PFSK-1 (cell line): ENCODE measurements around the gene FAF2.

Experiments
- FOXP2 ChIP-seq: optimal IDR thresholded peaks from 2 replicates; pipeline ENCODE3; 2011; ENCODE audit warnings: borderline replicate concordance, control low read depth, inconsistent platforms; ENCODE audit not compliant: insufficient read depth; ENCODE audit errors: extremely low read length, extremely low read depth
- POLR2AphosphoS5 ChIP-seq: IDR thresholded peaks from 2 replicates; pipeline ENCODE4 v1.6.1; 2012; ENCODE audit warnings: low read depth, mild to moderate bottlenecking, control low read depth, low read length, moderate library complexity
- SIN3A ChIP-seq: IDR thresholded peaks from 2 replicates; pipeline ENCODE4 v1.6.1; 2012; ENCODE audit warnings: mild to moderate bottlenecking, low read length, moderate library complexity, borderline replicate concordance; ENCODE audit not compliant: insufficient read depth
- TAF1 ChIP-seq: IDR thresholded peaks from 2 replicates; pipeline ENCODE4 v1.6.1; 2012; ENCODE audit warnings: low read length, control low read depth, borderline replicate concordance; ENCODE audit not compliant: insufficient read depth
- TF ChIP-seq, protein P1 (sequence below), 2 experiments: IDR thresholded peaks; 2 replicates each; pipeline versions ENCODE4 v1.6.1 to v1.8.0; 2011 to 2012; ENCODE audit warnings: low read depth in 2 of 2, low read length in 2 of 2, control low read depth in 1 of 2, inconsistent platforms in 1 of 2, mild to moderate bottlenecking in 1 of 2, moderate library complexity in 1 of 2; ENCODE audit not compliant: insufficient read depth in 1 of 2

The FAF2 gene

DNA sequence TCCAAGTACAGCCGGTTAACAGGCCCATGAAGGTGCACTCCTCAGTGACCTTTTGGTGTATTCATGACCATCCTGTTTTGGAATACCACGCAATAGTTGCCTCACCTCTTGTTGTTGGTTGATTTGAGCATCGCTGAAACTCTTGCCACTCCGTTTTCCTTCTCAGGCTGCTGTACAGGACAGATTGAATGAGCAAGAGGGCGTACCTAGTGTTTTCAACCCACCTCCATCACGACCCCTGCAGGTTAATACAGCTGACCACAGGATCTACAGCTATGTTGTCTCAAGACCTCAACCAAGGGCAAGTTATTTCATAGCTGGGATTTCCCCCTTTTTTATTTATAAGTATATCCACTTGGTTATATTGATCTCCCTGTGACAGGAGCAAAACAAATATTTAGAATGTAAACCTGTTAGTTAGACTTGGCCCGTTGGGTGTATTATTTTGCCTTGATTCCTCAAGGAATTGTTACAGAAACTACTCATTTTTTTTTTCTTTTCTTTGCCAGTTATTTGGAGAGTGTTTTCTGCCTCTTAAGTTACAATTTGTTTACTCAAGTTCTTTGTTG lies 38.1 kb downstream of the FAF2 start:
- no peak for TF ChIP-seq SIN3A
- TF ChIP-seq POLR2AphosphoS5 = no peak
- no peak for TF ChIP-seq TAF1
- TF ChIP-seq, protein P1, sequence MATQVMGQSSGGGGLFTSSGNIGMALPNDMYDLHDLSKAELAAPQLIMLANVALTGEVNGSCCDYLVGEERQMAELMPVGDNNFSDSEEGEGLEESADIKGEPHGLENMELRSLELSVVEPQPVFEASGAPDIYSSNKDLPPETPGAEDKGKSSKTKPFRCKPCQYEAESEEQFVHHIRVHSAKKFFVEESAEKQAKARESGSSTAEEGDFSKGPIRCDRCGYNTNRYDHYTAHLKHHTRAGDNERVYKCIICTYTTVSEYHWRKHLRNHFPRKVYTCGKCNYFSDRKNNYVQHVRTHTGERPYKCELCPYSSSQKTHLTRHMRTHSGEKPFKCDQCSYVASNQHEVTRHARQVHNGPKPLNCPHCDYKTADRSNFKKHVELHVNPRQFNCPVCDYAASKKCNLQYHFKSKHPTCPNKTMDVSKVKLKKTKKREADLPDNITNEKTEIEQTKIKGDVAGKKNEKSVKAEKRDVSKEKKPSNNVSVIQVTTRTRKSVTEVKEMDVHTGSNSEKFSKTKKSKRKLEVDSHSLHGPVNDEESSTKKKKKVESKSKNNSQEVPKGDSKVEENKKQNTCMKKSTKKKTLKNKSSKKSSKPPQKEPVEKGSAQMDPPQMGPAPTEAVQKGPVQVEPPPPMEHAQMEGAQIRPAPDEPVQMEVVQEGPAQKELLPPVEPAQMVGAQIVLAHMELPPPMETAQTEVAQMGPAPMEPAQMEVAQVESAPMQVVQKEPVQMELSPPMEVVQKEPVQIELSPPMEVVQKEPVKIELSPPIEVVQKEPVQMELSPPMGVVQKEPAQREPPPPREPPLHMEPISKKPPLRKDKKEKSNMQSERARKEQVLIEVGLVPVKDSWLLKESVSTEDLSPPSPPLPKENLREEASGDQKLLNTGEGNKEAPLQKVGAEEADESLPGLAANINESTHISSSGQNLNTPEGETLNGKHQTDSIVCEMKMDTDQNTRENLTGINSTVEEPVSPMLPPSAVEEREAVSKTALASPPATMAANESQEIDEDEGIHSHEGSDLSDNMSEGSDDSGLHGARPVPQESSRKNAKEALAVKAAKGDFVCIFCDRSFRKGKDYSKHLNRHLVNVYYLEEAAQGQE (IDR thresholded peaks at IDR 0.05; ENCODE audit: insufficient read depth in 1 of 2, low read depth in 2 of 2, low read length in 2 of 2) = no peak
- TF ChIP-seq FOXP2 = no peak

DNA sequence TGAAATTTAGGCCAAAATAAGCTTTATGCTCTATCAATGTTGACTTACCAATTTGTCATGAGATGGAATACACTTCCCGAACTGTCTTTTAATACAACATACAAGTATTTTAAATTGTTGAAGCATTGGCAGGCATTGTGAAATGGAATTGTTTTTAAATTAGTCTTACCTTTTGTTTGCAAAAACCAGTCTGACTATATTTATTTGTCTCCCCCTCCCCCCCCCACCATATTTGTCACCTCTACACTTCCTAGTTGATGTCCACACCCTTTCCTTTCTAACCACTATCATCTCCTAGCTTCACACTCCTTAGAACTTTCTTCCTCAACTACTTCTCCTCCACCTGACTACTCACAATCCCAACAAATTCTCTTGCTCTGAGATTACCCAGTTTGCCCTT lies 40.9 kb downstream of the FAF2 start:
- TF ChIP-seq, protein P1 (IDR thresholded peaks at IDR 0.05; ENCODE audit: insufficient read depth in 1 of 2, low read depth in 2 of 2, low read length in 2 of 2) = no peak
- no peak for TF ChIP-seq FOXP2

DNA sequence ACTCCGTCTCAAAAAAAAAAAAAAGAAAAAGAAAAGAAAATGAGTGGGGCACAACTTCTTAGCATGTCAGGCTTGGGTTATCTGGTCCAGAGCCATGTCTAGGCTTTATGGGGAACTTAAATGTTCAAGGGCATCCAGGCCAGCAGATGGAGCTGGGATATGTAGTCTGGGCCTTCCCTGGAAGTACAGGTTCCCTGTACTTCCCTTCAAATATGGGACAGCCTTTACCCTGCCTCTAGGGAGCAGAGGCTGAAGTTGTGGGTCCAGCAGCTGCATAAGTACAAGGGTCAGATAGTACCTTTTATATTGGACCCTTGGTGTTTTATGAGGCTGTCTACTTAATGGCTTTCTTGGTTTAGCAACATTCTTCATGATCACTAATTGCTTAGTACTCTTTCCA lies 42.1 kb downstream of the FAF2 start:
- TF ChIP-seq, protein P1 (IDR thresholded peaks at IDR 0.05; ENCODE audit: insufficient read depth in 1 of 2, low read depth in 2 of 2, low read length in 2 of 2) = no peak
- TF ChIP-seq FOXP2 (no peak), TAF1 (no peak), POLR2AphosphoS5 (no peak), SIN3A (no peak)

DNA sequence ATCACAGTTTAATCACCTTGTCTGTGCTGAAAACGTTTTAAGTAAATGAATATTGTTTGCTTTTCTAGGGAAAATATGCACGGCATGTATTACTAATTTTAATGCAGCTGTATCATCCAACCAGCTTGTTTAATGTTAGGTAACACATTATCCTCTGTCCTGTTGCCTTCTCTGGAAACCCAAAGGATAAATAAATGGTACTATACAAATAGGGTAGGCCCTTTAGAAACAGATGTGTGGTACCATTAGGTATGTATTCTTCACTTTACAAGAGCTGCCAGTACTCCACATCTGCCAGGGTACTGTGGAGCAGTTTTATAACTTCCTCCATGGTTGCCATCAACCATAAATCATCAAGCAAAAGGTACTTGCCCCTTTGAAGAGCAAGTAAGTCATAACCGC lies 42.9 kb downstream of the FAF2 start:
- TF ChIP-seq TAF1 = no peak
- TF ChIP-seq SIN3A = no peak
- TF ChIP-seq, protein P1 (IDR thresholded peaks at IDR 0.05; ENCODE audit: insufficient read depth in 1 of 2, low read depth in 2 of 2, low read length in 2 of 2) = no peak
- no peak for TF ChIP-seq FOXP2
- TF ChIP-seq POLR2AphosphoS5 = no peak

GRCh38 chr5:176491901-176492300 lies 43.7 kb downstream of the FAF2 start:
- TF ChIP-seq TAF1 = no peak
- TF ChIP-seq, protein P1 (IDR thresholded peaks at IDR 0.05; ENCODE audit: insufficient read depth in 1 of 2, low read depth in 2 of 2, low read length in 2 of 2) = no peak
- no peak for TF ChIP-seq POLR2AphosphoS5
